SK-N-SH treated with all-trans-retinoic acid at 6 μM for 48 hours (cell line): ENCODE results near the gene OAS1.

Experiments
- ATAC-seq: fragments of 200-7000 bp; cut with Tn5 transposase; 3 replicates; pipeline ENCODE4 v1.9.1; 2020; ENCODE audit warnings: mild to moderate bottlenecking, moderate library complexity
- ARNTL ChIP-seq: fragments of 450-650 bp; formaldehyde crosslinking; IDR thresholded peaks from 2 replicates; pipeline ENCODE4 v1.5.0; 2020; ENCODE audit warnings: low read depth, mild to moderate bottlenecking, moderate library complexity, borderline replicate concordance
- ESRRG ChIP-seq: fragments of 250-450 bp; sonication (Bioruptor Pico); IDR thresholded peaks from 2 replicates; pipeline ENCODE4 v1.6.1; 2021; ENCODE audit warnings: mild to moderate bottlenecking
- GLIS3 ChIP-seq: fragments of 250-450 bp; sonication (Bioruptor Pico); IDR thresholded peaks from 2 replicates; pipeline ENCODE4 v1.5.0; 2020; ENCODE audit warnings: mild to moderate bottlenecking, moderate library complexity
- ISL1 ChIP-seq: fragments of 250-450 bp; sonication (Bioruptor Pico); IDR thresholded peaks from 2 replicates; pipeline ENCODE4 v2.1.2; 2022; ENCODE audit warnings: mild to moderate bottlenecking, moderate library complexity
- OSR1 ChIP-seq: fragments of 250-450 bp; sonication (Bioruptor Pico); IDR thresholded peaks from 2 replicates; pipeline ENCODE4 v1.8.0; 2022; ENCODE audit warnings: moderate library complexity, mild to moderate bottlenecking, inconsistent platforms
- PPARA ChIP-seq: fragments of 250-450 bp; sonication (Bioruptor Pico); IDR thresholded peaks from 2 replicates; pipeline ENCODE4 v1.5.0; 2020; ENCODE audit warnings: mild to moderate bottlenecking, borderline replicate concordance
- RARB ChIP-seq: fragments of 250-450 bp; sonication (Bioruptor Pico); IDR thresholded peaks from 2 replicates; pipeline ENCODE4 v1.8.0; 2021; ENCODE audit warnings: mild to moderate bottlenecking, moderate library complexity
- TCF4 ChIP-seq: fragments of 250-450 bp; sonication (Bioruptor Pico); IDR thresholded peaks from 2 replicates; pipeline ENCODE4 v1.8.0; 2021; ENCODE audit warnings: mild to moderate bottlenecking, moderate library complexity, borderline replicate concordance
- ZFP3 ChIP-seq: fragments of 250-450 bp; sonication (Bioruptor Pico); IDR thresholded peaks from 2 replicates; pipeline ENCODE4 v1.5.0; 2020; ENCODE audit warnings: mild to moderate bottlenecking, moderate library complexity
- ZFP30 ChIP-seq: fragments of 450-650 bp; formaldehyde crosslinking; IDR thresholded peaks from 2 replicates; pipeline ENCODE4 v1.5.0; 2022; ENCODE audit warnings: mild to moderate bottlenecking, moderate library complexity
- ZNF565 ChIP-seq: fragments of 450-650 bp; formaldehyde crosslinking; conservative IDR thresholded peaks from 2 replicates; pipeline ENCODE4 v1.5.0; 2020; ENCODE audit warnings: low read depth, mild to moderate bottlenecking, moderate library complexity
- TF ChIP-seq, protein P1 (sequence below): fragments of 250-450 bp; sonication (Bioruptor Pico); IDR thresholded peaks from 2 replicates; pipeline ENCODE4 v1.5.1; 2020; ENCODE audit warnings: low read depth, mild to moderate bottlenecking, moderate library complexity
- TF ChIP-seq, protein P2 (sequence below): fragments of 250-450 bp; sonication (Bioruptor Pico); IDR thresholded peaks from 2 replicates; pipeline ENCODE4 v1.8.0; 2020; ENCODE audit warnings: mild to moderate bottlenecking, moderate library complexity, borderline replicate concordance
- TF ChIP-seq, protein P3 (sequence below): fragments of 250-450 bp; sonication (Bioruptor Pico); IDR thresholded peaks from 2 replicates; pipeline ENCODE4 v1.5.0; 2020; ENCODE audit warnings: mild to moderate bottlenecking, moderate library complexity
- TF ChIP-seq, protein P4 (sequence below): fragments of 250-450 bp; sonication (Bioruptor Pico); IDR thresholded peaks from 2 replicates; pipeline ENCODE4 v1.5.1; 2021; ENCODE audit warnings: mild to moderate bottlenecking, moderate library complexity
- TF ChIP-seq, protein P5 (sequence below): fragments of 250-450 bp; sonication (Bioruptor Pico); IDR thresholded peaks from 2 replicates; pipeline ENCODE4 v1.8.0; 2021; ENCODE audit warnings: low read depth, mild to moderate bottlenecking, moderate library complexity, borderline replicate concordance

OAS1 gene

DNA sequence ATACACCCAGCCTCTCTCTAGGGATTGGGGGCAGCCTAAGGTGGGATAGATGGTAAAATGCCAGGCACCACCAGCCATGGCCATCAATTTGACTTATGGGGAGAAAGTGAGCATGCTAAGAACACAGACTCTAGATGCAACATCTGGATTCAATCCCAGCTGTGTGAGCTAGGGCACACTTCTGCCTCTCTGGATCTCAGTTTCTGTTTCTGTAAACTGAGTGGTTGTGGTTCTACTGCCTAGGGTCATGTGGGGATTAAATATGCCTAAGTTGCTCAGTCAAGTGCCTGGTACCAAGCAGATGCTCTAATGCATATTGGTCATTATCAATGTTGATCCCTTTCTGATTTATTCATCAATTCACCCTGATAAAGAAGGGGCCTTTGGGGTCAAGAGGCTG lies 12.6 kb upstream of the OAS1 start:
- TF ChIP-seq, protein P1, sequence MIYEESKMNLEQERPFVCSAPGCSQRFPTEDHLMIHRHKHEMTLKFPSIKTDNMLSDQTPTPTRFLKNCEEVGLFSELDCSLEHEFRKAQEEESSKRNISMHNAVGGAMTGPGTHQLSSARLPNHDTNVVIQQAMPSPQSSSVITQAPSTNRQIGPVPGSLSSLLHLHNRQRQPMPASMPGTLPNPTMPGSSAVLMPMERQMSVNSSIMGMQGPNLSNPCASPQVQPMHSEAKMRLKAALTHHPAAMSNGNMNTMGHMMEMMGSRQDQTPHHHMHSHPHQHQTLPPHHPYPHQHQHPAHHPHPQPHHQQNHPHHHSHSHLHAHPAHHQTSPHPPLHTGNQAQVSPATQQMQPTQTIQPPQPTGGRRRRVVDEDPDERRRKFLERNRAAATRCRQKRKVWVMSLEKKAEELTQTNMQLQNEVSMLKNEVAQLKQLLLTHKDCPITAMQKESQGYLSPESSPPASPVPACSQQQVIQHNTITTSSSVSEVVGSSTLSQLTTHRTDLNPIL (CRISPR knock-in tag), result no peak
- TF ChIP-seq, protein P2, sequence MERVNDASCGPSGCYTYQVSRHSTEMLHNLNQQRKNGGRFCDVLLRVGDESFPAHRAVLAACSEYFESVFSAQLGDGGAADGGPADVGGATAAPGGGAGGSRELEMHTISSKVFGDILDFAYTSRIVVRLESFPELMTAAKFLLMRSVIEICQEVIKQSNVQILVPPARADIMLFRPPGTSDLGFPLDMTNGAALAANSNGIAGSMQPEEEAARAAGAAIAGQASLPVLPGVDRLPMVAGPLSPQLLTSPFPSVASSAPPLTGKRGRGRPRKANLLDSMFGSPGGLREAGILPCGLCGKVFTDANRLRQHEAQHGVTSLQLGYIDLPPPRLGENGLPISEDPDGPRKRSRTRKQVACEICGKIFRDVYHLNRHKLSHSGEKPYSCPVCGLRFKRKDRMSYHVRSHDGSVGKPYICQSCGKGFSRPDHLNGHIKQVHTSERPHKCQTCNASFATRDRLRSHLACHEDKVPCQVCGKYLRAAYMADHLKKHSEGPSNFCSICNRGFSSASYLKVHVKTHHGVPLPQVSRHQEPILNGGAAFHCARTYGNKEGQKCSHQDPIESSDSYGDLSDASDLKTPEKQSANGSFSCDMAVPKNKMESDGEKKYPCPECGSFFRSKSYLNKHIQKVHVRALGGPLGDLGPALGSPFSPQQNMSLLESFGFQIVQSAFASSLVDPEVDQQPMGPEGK (CRISPR knock-in tag), result no peak
- no peak for ATAC-seq

DNA sequence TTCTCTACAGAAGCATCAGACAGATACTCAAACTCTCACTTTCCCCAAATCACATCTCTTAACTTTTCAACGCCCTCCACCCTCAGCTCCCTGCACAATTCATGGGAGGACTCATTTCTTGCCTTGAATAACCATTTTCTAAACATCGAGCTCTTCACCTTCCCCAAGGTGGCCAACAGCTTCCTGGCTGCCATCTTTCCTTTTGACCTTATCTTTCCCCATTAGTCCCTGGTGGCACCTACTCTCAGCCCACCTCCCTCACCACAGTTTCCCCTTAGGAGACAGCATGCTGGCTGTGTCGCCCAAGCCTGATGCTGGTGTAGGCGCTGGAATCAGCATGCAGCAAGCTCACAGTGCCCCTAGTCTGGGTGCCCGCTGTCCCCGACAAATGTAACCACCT lies 8.4 kb upstream of the OAS1 start:
- no peak for TF ChIP-seq RARB (CRISPR knock-in tag)
- TF ChIP-seq, protein P3, sequence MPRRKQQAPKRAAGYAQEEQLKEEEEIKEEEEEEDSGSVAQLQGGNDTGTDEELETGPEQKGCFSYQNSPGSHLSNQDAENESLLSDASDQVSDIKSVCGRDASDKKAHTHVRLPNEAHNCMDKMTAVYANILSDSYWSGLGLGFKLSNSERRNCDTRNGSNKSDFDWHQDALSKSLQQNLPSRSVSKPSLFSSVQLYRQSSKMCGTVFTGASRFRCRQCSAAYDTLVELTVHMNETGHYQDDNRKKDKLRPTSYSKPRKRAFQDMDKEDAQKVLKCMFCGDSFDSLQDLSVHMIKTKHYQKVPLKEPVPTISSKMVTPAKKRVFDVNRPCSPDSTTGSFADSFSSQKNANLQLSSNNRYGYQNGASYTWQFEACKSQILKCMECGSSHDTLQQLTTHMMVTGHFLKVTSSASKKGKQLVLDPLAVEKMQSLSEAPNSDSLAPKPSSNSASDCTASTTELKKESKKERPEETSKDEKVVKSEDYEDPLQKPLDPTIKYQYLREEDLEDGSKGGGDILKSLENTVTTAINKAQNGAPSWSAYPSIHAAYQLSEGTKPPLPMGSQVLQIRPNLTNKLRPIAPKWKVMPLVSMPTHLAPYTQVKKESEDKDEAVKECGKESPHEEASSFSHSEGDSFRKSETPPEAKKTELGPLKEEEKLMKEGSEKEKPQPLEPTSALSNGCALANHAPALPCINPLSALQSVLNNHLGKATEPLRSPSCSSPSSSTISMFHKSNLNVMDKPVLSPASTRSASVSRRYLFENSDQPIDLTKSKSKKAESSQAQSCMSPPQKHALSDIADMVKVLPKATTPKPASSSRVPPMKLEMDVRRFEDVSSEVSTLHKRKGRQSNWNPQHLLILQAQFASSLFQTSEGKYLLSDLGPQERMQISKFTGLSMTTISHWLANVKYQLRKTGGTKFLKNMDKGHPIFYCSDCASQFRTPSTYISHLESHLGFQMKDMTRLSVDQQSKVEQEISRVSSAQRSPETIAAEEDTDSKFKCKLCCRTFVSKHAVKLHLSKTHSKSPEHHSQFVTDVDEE (CRISPR knock-in tag), result no peak
- ATAC-seq, result no peak

DNA sequence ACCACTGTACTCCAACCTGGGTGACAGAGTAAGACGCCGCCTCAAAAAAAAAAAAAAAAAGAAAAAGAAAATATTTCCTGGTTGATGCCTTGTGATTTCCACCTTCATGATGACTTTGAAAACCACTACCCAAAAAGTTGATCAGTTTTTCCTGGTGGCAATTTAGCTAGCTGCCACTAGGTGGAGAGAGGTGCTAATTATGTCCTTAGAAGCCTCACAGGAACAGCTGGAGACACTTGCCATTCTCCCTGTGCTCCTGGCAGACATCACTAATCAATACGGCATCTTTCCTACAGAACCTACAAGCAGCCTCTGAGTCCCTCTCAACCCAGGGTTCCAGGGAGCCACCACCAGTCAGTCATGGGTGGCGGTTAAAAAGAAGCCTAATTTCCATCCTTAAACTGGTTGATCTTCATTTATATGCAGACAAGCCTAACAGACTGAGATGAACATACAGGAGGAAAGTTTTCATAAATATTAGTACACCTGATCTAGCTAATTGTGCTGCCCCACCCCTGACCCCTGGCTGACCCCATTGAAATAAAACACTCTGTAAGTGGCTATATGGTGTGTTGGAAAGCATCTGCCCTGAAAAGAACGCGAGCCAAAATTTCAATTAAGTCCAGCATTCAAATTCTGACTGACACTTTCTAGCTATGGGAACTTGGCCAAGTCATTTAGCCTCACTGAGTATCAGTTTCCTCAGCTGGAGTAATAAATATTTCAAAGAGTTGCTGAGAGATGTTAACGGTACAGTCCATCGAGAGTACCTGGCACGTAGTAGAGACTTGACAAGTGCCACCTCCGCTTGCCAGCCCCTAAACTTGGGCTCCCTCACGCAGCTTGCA lies 6.2 kb upstream of the OAS1 start:
- TF ChIP-seq OSR1 (CRISPR knock-in tag), result no peak
- TF ChIP-seq, protein P2 (CRISPR knock-in tag), result no peak
- no peak for TF ChIP-seq ARNTL (CRISPR knock-in tag)
- TF ChIP-seq RARB (CRISPR knock-in tag), result no peak
- no peak for TF ChIP-seq ZFP3 (CRISPR knock-in tag)
- no peak for TF ChIP-seq ZNF565 (CRISPR knock-in tag)
- TF ChIP-seq GLIS3 (CRISPR knock-in tag), result no peak
- TF ChIP-seq TCF4 (CRISPR knock-in tag), result no peak
- no peak for TF ChIP-seq ZFP30 (CRISPR knock-in tag)
- no peak for TF ChIP-seq ISL1
- no peak for TF ChIP-seq ESRRG (CRISPR knock-in tag)
- TF ChIP-seq, protein P4, sequence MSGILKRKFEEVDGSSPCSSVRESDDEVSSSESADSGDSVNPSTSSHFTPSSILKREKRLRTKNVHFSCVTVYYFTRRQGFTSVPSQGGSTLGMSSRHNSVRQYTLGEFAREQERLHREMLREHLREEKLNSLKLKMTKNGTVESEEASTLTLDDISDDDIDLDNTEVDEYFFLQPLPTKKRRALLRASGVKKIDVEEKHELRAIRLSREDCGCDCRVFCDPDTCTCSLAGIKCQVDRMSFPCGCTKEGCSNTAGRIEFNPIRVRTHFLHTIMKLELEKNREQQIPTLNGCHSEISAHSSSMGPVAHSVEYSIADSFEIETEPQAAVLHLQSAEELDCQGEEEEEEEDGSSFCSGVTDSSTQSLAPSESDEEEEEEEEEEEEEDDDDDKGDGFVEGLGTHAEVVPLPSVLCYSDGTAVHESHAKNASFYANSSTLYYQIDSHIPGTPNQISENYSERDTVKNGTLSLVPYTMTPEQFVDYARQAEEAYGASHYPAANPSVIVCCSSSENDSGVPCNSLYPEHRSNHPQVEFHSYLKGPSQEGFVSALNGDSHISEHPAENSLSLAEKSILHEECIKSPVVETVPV (CRISPR knock-in tag), result no peak
- TF ChIP-seq, protein P5, sequence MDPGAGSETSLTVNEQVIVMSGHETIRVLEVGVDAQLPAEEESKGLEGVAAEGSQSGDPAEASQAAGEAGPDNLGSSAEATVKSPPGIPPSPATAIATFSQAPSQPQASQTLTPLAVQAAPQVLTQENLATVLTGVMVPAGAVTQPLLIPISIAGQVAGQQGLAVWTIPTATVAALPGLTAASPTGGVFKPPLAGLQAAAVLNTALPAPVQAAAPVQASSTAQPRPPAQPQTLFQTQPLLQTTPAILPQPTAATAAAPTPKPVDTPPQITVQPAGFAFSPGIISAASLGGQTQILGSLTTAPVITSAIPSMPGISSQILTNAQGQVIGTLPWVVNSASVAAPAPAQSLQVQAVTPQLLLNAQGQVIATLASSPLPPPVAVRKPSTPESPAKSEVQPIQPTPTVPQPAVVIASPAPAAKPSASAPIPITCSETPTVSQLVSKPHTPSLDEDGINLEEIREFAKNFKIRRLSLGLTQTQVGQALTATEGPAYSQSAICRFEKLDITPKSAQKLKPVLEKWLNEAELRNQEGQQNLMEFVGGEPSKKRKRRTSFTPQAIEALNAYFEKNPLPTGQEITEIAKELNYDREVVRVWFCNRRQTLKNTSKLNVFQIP (CRISPR knock-in tag), result no peak
- no peak for TF ChIP-seq PPARA (CRISPR knock-in tag)
- TF ChIP-seq, all 23 proteins: peak for 0
- no peak; the same call in 2 of the 3 replicates for ATAC-seq
